SK-N-SH (cell line): ENCODE results near the gene EDA.

Source experiments
- CHD2 ChIP-seq: fragments of 150-350 bp; IDR thresholded peaks from 2 replicates; pipeline ENCODE4 v1.6.1; 2018; ENCODE audit warnings: low read length; ENCODE audit not compliant: partially characterized antibody
- EP300 ChIP-seq, 2 experiments: IDR thresholded peaks; 2 replicates each; pipeline versions ENCODE4 v1.4.0 to v1.6.1; 2012; ENCODE audit warnings: borderline replicate concordance in 1 of 2, low read depth in 1 of 2, low read length in 1 of 2
- EZH2phosphoT487 ChIP-seq: fragments of 200-600 bp; sonication (generic); IDR thresholded peaks from 2 replicates; pipeline ENCODE4 v1.6.1; 2017; ENCODE audit warnings: low read depth, mixed run types, mild to moderate bottlenecking, antibody characterized with exemption, moderate library complexity, borderline replicate concordance
- JUND ChIP-seq: IDR thresholded peaks from 2 replicates; pipeline ENCODE4 v1.4.0; 2012
- POLR2AphosphoS5 ChIP-seq: IDR thresholded peaks from 2 replicates; pipeline ENCODE4 v1.6.1; 2012; ENCODE audit warnings: low read depth, low read length
- RFX5 ChIP-seq: IDR thresholded peaks from 2 replicates; pipeline ENCODE4 v1.6.1; 2012; ENCODE audit warnings: mild to moderate bottlenecking, improper control_type of control experiment, low read length
- SIN3A ChIP-seq: IDR thresholded peaks from 2 replicates; pipeline ENCODE4 v1.6.1; 2012; ENCODE audit warnings: low read depth, mild to moderate bottlenecking, low read length, moderate library complexity, borderline replicate concordance
- TEAD4 ChIP-seq: IDR thresholded peaks from 2 replicates; pipeline ENCODE4 v1.4.0; 2012; ENCODE audit warnings: mild to moderate bottlenecking, borderline replicate concordance; ENCODE audit not compliant: insufficient read depth
- TF ChIP-seq, protein P1 (sequence below): fragments of 200-600 bp; sonication (generic); IDR thresholded peaks from 2 replicates; pipeline ENCODE4 v1.6.1; 2017; ENCODE audit warnings: antibody characterized with exemption, mild to moderate bottlenecking, moderate library complexity
- TF ChIP-seq, protein P2 (sequence below): IDR thresholded peaks from 2 replicates; pipeline ENCODE4 v1.6.1; 2012; ENCODE audit warnings: mild to moderate bottlenecking, low read depth, low read length, moderate library complexity
- TF ChIP-seq, protein P3 (sequence below): IDR thresholded peaks from 2 replicates; pipeline ENCODE4 v1.4.0; 2012; ENCODE audit warnings: low read depth
- TF ChIP-seq, protein P4 (sequence below): fragments of 150-350 bp; IDR thresholded peaks from 2 replicates; pipeline ENCODE4 v1.6.1; 2017; ENCODE audit warnings: antibody characterized with exemption, low read length, low read depth, borderline replicate concordance

DNA sequence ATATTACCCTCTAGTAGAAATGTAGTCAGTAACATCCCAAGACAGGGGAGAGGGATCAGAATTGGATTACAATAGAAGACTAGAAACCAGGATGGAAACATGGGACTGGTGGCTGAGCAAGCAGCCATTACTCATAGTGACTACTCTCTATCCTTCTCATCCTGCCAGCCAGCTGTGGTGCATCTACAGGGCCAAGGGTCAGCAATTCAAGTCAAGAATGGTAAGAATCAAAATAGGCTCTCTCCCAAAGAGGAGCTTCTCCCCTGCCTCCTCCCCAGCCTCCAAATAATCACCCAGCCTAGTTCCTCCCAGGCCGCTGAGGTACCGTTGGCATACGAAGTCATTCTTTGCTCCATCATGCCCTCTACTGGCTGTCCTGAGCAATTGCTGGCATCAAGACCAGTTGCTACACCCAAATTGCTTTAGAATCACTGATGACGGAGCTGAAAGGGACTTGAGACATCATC lies 414.4 kb downstream of the EDA start:
- TF ChIP-seq POLR2AphosphoS5 (no peak), SIN3A (no peak), TEAD4 (no peak), EP300 (IDR thresholded peaks at IDR 0.05; ENCODE audit: borderline replicate concordance in 1 of 2, low read depth in 1 of 2, low read length in 1 of 2) (no peak), RFX5 (no peak), EZH2phosphoT487 (no peak), CHD2 (no peak), JUND (no peak)
- TF ChIP-seq, protein P1, sequence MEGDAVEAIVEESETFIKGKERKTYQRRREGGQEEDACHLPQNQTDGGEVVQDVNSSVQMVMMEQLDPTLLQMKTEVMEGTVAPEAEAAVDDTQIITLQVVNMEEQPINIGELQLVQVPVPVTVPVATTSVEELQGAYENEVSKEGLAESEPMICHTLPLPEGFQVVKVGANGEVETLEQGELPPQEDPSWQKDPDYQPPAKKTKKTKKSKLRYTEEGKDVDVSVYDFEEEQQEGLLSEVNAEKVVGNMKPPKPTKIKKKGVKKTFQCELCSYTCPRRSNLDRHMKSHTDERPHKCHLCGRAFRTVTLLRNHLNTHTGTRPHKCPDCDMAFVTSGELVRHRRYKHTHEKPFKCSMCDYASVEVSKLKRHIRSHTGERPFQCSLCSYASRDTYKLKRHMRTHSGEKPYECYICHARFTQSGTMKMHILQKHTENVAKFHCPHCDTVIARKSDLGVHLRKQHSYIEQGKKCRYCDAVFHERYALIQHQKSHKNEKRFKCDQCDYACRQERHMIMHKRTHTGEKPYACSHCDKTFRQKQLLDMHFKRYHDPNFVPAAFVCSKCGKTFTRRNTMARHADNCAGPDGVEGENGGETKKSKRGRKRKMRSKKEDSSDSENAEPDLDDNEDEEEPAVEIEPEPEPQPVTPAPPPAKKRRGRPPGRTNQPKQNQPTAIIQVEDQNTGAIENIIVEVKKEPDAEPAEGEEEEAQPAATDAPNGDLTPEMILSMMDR: peak; percentile 82
- TF ChIP-seq, protein P2, sequence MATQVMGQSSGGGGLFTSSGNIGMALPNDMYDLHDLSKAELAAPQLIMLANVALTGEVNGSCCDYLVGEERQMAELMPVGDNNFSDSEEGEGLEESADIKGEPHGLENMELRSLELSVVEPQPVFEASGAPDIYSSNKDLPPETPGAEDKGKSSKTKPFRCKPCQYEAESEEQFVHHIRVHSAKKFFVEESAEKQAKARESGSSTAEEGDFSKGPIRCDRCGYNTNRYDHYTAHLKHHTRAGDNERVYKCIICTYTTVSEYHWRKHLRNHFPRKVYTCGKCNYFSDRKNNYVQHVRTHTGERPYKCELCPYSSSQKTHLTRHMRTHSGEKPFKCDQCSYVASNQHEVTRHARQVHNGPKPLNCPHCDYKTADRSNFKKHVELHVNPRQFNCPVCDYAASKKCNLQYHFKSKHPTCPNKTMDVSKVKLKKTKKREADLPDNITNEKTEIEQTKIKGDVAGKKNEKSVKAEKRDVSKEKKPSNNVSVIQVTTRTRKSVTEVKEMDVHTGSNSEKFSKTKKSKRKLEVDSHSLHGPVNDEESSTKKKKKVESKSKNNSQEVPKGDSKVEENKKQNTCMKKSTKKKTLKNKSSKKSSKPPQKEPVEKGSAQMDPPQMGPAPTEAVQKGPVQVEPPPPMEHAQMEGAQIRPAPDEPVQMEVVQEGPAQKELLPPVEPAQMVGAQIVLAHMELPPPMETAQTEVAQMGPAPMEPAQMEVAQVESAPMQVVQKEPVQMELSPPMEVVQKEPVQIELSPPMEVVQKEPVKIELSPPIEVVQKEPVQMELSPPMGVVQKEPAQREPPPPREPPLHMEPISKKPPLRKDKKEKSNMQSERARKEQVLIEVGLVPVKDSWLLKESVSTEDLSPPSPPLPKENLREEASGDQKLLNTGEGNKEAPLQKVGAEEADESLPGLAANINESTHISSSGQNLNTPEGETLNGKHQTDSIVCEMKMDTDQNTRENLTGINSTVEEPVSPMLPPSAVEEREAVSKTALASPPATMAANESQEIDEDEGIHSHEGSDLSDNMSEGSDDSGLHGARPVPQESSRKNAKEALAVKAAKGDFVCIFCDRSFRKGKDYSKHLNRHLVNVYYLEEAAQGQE: no peak
- TF ChIP-seq, protein P3, sequence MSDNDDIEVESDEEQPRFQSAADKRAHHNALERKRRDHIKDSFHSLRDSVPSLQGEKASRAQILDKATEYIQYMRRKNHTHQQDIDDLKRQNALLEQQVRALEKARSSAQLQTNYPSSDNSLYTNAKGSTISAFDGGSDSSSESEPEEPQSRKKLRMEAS: no peak
- TF ChIP-seq, protein P4, sequence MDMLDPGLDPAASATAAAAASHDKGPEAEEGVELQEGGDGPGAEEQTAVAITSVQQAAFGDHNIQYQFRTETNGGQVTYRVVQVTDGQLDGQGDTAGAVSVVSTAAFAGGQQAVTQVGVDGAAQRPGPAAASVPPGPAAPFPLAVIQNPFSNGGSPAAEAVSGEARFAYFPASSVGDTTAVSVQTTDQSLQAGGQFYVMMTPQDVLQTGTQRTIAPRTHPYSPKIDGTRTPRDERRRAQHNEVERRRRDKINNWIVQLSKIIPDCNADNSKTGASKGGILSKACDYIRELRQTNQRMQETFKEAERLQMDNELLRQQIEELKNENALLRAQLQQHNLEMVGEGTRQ: no peak
